ENCODE measurements around the gene AARS2.

AARS2 gene

GRCh38 chr6:44286285-44286565, 26.9 kb downstream of the AARS2 start:
- Histone ChIP-seq H3K27me3 (ENCODE audit: insufficient read depth, low read length) (0 out of 2 replicates have a peak, but pooled peaks cover 3% of the 10 kb centered on the region), H3K9me2 (ENCODE audit: low read depth, low read length) (no peaks in the 10 kb centered on the region), H3K4me3 (ENCODE audit: low read depth, low read length, poor library complexity, severe bottlenecking) (no peak overlapping the region), H3K4me2 (ENCODE audit: low read length) (no peak overlapping the region), H3K9me3 (ENCODE audit: low read length) (no peaks in the 10 kb centered on the region), H3K36me3 (ENCODE audit: insufficient read depth, low read length) (no peaks in the 10 kb centered on the region), H2AFZ (ENCODE audit: low read length) (no peak overlapping the region), H4K20me1 (ENCODE audit: insufficient read depth, low read length) (no peaks in the 10 kb centered on the region), H3K27ac (ENCODE audit: low read depth, low read length, poor library complexity, severe bottlenecking) (no peak overlapping the region), H3K9ac (ENCODE audit: low read length) (no peak overlapping the region), H3K79me2 (ENCODE audit: insufficient read depth, low read length) (no peaks in the 10 kb centered on the region), H3K4me1 (ENCODE audit: insufficient read depth, low read length, severe bottlenecking) (no peaks in the 10 kb centered on the region), H3F3A (ENCODE audit: insufficient read depth, low read length) (no peaks in the 10 kb centered on the region)
- TF ChIP-seq CTCF (IDR thresholded peaks at IDR 0.05; ENCODE audit: low read length): no peak
- no peak for TF ChIP-seq EZH2 (IDR thresholded peaks at IDR 0.05; ENCODE audit: borderline replicate concordance, low read length)

- no peak overlapping the region for H3K9ac ChIP-seq (ENCODE audit: low read length)
- no peak overlapping the region for H3K4me2 ChIP-seq (ENCODE audit: low read length)
- H3K36me3 ChIP-seq (ENCODE audit: insufficient read depth, low read length): no peaks in the 10 kb centered on the region
- H2AFZ ChIP-seq (ENCODE audit: low read length): no peak overlapping the region
- no peak overlapping the region for H3K4me3 ChIP-seq (ENCODE audit: low read depth, low read length, poor library complexity, severe bottlenecking)
- H3K9me2 ChIP-seq (ENCODE audit: low read depth, low read length): no peaks in the 10 kb centered on the region
- H4K20me1 ChIP-seq (ENCODE audit: insufficient read depth, low read length): no peaks in the 10 kb centered on the region
- no peaks in the 10 kb centered on the region for H3F3A ChIP-seq (ENCODE audit: insufficient read depth, low read length)
- H3K4me1 ChIP-seq (ENCODE audit: insufficient read depth, low read length, severe bottlenecking): no peaks in the 10 kb centered on the region
- no peak overlapping the region for H3K27ac ChIP-seq (ENCODE audit: low read depth, low read length, poor library complexity, severe bottlenecking)
- 0 out of 2 replicates have a peak, but pooled peaks cover 3% of the 10 kb centered on the region for H3K27me3 ChIP-seq (ENCODE audit: insufficient read depth, low read length)
- TF ChIP-seq CTCF (IDR thresholded peaks at IDR 0.05; ENCODE audit: low read length): no peak
- TF ChIP-seq EZH2 (IDR thresholded peaks at IDR 0.05; ENCODE audit: borderline replicate concordance, low read length): no peak
- H3K79me2 ChIP-seq (ENCODE audit: insufficient read depth, low read length): no peaks in the 10 kb centered on the region
- no peaks in the 10 kb centered on the region for H3K9me3 ChIP-seq (ENCODE audit: low read length)
These were observed 27.4 kb downstream of the AARS2 start for GRCh38 chr6:44285552-44286284.

- Histone ChIP-seq H3K9me2 (ENCODE audit: low read depth, low read length) (no peaks in the 10 kb centered on the region), H3K9ac (ENCODE audit: low read length) (no peak overlapping the region), H3K27me3 (ENCODE audit: insufficient read depth, low read length) (0 out of 2 replicates have a peak, but pooled peaks cover 3% of the 10 kb centered on the region), H3K27ac (ENCODE audit: low read depth, low read length, poor library complexity, severe bottlenecking) (no peak overlapping the region), H3K79me2 (ENCODE audit: insufficient read depth, low read length) (no peaks in the 10 kb centered on the region), H3K9me3 (ENCODE audit: low read length) (no peaks in the 10 kb centered on the region), H2AFZ (ENCODE audit: low read length) (no peak overlapping the region), H3K4me1 (ENCODE audit: insufficient read depth, low read length, severe bottlenecking) (no peaks in the 10 kb centered on the region), H3K36me3 (ENCODE audit: insufficient read depth, low read length) (no peaks in the 10 kb centered on the region), H3K4me3 (ENCODE audit: low read depth, low read length, poor library complexity, severe bottlenecking) (no peak overlapping the region), H3K4me2 (ENCODE audit: low read length) (no peak overlapping the region), H4K20me1 (ENCODE audit: insufficient read depth, low read length) (no peaks in the 10 kb centered on the region), H3F3A (ENCODE audit: insufficient read depth, low read length) (no peaks in the 10 kb centered on the region)
- TF ChIP-seq CTCF (IDR thresholded peaks at IDR 0.05; ENCODE audit: low read length) (no peak), EZH2 (IDR thresholded peaks at IDR 0.05; ENCODE audit: borderline replicate concordance, low read length) (no peak)
These were observed 28.3 kb downstream of the AARS2 start for GRCh38 chr6:44284867-44285266.

Data from OCI-LY1 (cell line).